Endometrium (tissue), 2 donors: ENCODE measurements around the gene FEN1.

Experiments used
- FAIRE-seq: peaks from 2 replicates; lab custom pipeline; 2012; peaks lifted over from hg19 to GRCh38; lab: Jason Lieb, UNC
- donor health status: control.
- donor health status: control.

The FEN1 gene

DNA sequence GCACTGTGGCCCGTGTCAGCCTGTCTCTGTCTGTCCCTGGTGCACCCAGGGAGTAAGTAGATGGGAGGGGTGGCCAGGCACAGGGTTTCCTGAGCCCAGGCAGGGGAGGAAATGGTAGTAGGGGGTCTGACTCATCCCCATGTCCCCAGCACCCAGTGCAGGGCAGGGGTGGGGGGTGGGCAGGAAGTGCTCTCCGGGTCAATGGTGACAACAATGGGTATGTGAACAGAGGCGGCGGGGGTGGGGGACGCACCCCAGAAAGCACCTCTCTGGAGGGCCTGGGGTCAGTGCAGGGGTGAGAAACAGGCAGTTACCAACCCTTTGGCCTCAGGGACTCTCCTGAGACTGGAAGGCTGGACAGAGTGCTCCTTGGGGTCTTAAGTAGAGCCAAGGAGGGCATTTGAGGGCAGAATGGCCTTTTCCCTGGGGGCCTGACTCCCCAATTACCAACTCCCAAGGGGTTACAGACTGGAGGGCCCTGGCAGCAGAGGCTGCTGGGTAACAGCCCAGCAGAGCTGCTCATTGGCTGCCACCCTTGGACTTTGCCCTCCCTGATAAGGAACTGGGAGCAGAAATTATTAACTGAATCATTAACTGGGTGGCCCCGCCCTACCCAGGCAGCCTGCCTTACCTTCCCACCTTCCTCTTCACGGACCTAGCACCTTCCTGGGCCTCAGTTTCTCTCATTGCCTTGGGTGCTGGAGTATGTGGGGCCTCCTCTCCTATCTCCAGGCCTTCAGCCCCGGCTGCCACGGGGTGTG, 36.1 kb upstream of the FEN1 start:
- no peak for FAIRE-seq

DNA sequence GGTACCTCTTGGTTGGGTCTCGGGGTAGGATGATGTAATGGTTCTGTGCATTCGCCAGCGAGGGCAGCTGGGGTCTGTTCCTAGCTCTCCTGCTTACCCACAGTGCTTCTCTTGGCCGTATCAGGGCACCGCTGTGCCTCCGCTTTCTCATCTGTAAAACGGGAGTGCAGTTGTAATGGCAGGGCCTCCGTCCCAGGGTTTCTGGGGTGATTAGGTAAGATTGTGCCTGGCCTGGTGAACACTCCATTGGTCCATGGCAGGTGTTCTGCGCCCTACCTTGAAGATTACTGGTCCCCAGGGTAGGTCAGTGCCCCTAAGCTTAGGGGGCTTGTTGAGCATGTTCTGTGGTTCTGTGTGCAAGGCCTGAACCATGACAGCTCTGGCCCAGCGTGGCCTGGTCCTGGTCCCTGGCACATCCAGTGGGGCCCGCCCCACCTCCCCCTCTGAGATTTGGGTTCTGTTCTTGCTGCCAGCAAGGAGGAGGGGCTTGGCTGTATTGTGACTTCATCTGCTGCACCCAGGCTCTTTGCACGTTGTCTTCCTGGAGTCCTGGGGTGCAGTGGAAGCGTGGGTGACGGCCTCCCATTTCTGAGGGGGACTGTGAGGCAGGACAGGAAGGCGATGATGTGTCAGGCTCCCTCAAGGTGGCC, 35.4 kb upstream of the FEN1 start:
- no peak for FAIRE-seq

DNA sequence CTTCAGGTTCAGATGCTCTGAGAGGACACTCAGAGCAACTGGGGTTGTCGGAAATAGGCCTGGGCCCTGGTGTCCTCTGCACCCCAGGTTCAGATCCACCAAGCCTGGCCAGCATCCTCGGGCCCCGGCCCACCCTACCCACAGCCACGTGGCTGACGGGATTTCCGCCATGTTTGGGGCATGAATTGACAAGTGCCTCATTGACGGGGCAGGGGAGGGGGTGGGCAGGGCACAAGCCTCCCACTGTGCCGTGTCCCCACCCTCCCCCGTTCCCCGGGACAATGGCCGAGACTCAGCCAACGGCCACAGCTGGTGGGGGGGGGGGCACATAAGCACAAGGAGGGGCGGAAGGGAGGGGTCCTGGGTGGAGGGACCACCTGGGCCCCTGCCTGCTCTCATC, 31.8 kb upstream of the FEN1 start:
- no peak for FAIRE-seq

DNA sequence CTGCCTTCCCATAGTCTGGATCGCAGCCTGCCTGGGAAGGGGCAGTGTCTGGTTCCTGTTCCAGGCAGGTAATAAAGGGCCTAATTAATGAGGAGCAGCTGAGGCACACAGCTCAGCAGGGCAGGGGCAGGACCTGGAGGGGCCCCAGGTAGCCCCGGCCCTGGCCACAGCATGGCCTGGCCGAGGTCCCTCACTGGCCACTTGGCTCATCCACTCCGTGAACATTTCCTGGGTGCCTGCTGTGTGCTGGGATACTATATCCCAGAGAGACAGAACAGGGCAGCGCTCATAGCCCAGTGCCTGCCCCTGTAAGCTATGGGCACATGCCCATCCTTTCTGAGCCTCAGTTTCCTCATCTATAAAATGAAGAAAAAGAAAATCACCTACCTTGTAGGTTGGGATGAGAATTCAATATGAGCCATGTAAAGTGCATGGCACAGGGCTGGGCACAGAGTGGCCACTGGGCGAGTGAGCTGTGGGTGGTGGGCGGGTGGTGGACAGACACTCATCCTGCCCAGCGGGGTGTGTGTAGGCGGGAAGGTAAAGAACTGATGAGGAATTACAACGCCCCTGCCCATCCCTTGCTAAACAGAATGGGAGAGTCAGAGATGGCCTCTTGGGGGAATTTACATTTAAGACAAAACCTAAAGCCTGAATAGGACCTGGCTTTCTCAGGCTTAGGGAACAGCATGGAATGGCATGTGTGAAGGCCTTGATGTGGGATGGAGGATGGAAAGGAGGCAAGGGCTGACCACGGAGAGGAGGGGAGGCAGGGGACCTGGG, 31.1 kb upstream of the FEN1 start:
- no peak for FAIRE-seq

DNA sequence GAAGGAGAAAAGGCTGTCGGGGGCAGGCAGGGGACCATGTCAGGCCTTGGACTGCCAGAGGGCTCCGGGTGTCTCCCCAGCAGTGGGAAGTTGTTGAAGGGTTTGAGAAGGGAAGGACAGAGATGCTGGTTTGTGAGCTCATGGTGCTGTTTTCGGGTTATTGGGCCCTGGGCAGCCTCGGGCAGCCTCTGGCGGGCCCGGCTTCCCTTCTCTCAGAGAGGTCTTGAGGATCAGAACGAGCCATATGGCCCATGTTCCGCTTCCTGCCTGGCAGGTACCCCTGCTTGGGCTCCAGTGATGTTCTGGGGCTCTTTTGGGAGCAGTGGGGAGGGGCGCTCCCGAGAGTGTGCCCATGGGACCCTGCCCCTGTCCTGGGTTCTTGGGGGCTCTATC, 30.5 kb upstream of the FEN1 start:
- no peak for FAIRE-seq

DNA sequence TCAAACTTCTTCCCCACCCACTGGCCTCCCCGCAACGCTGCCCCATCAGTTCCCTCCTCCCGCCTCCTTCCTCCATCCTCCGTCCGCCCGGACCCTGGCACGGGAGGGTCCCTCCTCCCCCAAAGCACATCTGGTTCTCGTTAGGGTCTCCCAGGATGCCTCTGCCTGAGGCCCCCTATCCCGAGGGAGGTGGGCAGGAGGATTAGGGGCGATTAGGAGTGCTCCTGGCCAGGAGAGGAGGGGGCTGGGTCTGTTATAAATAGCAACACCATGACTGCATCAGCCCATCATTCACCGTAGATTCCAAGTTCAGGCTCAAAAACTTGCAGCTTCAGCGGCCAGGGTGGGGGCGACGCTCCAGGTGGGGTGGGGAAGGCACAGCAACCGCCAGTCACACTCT, 29.9 kb upstream of the FEN1 start:
- FAIRE-seq, result no peak

DNA sequence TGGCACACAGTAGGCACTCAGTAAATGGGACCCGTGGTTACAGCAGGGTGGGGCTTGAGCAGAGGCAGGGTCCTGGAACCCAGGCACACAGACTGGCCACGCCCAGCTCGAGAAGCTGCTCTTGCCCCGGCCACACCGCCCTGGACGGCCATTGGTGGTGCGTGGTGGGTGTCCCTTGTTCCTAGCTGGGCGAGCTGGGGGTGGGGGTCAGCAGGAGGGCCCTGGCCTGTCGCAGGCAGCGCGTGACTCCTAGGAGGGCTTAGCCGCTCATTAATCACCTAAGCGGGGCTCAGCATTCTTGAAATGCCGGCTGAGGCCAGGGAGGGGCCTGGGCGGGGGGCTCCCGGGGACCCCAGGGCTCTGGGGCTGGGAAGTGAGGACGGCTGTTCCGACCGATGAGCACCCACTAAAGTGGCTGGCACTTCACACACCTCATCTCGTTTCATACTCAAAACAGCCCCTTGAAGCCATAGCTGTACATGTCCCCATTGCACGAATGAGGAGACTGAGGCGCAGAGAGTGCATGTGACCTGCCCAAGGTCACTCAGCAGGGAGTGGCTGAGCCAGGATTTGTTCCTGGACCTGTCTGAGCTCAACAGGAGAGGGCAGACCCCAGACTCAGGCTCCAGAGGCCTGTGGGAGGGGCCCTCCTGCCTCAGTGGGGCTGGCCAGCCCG, 28.6 kb upstream of the FEN1 start:
- FAIRE-seq, result no peak

DNA sequence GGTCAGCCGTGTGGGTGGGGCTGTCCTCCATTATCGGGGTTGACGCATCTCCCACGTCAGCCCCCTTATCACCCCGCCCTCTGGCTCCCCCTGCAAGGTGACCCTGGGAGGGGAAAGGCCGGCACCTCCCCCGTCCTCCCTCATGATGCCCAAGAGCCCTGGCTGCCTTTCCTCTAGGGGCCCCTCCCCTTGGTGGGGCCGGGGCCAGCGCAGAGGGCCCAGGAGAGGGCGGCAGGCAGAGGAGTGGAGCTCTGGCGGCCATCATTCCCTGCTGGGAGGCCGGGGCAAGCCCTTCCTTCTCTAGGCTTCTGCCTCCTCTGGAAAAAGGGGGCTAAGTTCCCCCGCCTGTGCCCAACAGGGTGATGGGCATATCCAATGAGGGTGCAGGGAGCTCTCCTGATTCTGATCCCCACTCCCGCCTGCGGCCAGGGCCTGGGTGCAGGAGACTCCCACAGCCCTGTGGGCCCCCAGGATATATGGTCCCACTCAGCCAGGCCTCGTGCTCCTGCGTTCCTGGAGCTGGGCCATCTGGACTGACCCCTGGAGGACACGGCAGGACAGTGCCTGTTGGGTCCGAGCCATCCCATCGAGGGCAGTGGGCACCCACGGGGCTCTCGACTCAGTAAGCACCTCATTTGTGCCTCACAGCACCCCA, 28.0 kb upstream of the FEN1 start:
- no peak for FAIRE-seq

DNA sequence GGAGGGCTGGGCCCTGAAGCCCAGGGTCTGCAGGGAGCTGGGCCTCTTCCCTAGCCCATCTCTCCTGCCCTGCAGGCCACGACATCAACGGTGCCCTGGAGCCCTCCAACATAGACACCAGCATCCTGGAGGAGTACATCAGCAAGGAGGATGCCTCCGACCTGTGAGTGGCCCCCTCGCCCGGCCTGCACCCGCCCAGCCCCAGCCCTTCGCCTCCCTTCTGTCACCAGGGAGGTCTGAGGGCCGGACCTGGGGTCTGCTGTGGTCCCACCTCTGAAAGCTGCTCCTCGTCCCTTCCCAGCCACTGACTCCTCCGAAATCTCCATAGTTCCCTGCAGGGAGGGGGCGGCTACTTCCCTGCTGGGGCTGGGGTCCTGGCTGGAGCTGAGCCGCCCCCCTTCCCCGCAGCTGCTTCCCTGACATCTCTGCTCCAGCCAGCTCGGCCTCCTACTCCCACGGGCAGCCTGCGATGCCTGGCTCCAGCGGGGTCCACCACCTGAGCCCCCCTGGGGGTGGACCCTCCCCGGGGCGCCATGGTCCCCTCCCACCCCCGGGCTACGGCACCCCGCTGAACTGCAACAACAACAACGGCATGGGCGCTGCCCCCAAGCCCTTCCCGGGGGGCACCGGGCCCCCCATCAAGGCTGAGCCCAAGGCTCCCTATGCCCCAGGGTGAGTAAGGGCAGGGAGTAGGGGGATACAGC, 27.0 kb upstream of the FEN1 start:
- no peak for FAIRE-seq

DNA sequence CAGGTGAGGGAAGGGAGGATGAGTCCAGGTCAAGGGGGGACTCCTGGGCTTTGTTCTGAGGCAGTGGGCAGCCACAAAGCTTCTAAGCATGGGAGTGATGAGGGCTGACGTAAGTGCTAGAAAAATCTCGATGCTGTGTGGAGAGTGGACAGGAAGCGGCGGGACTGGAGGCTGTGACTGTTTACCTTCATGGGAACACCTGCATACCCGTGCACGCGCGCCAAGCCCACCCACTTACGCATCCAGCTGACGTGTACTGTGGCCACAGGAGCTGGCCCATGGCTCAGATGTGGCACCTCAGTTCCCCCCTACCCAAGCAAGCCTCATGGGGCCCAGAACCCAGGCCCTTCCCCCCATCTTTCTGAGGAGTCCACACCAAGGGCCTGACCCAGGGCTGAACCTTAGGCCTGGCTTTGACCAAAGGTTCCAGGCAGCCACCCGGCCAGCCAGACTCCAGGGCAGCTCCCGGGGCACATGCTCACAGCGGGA, 26.3 kb upstream of the FEN1 start:
- no peak for FAIRE-seq

DNA sequence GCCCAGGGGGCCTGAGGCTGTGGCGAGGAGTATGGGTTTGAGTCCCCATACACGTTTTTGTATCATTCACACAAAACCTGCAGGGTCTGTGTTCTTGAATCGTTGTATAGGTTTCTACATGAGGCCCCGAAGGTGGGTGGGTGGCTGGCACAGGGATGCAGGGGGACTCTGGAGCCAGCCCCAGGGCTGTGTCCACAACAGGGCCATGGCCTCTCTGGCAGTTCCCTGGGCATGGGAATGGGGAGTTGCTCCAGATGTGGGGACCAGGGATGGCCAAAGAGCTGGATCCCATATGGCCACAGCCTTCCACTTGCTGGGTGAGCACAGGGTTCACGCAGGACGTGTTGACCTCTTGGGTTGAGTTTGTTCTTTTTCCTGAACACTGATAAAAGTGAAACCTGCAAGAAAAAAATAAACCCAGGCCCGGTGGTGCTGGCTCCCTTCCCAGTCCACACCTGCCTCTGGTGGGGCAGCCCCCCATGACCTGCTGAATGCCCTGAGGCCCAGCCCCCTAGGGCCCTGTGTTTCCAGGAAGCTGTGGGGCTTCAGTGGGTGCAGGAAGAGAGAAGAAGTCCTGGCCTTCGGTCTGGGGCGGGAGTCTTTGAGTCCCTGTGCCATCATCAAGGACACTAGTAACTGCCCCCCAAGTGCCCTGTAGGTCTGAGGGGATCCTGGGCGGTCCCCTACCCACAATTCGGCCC, 24.2 kb upstream of the FEN1 start:
- no peak for FAIRE-seq

DNA sequence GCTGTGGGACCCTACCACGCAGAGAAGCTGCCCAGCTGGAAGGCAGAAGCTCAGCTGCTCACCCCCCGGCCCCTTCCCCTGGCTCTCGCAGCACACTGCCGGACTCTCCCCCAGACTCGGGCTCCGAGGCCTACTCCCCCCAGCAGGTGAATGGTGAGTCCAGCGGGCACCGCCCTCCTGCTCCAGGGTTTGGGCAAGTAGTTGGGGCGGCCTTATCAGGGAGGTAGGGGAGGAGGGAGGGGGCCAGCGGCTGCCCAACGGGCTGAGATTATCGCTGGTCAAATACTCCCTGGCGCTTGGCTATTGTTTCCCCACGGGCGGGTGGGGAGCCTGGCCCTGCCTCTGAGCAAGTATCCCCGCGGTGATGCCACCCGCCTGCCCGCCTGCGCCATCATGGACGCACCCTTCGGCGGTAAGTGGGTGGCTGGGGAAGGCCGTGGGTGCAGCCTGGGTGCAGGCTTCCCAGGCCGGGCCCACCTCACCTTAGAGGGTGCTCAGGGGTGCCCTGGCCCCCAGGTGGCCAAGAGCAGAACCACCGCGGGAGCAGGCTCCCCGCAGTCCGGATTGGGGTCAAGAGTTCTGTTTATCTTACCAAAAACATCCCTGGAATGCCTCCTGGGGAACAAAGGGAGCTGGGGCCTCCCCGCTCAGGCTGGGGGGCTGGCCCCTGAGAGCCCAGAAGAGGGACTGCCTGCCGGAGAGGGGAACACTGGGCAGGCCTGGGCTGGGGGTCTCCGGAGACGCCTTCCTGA, 23.4 kb upstream of the FEN1 start:
- no peak for FAIRE-seq

DNA sequence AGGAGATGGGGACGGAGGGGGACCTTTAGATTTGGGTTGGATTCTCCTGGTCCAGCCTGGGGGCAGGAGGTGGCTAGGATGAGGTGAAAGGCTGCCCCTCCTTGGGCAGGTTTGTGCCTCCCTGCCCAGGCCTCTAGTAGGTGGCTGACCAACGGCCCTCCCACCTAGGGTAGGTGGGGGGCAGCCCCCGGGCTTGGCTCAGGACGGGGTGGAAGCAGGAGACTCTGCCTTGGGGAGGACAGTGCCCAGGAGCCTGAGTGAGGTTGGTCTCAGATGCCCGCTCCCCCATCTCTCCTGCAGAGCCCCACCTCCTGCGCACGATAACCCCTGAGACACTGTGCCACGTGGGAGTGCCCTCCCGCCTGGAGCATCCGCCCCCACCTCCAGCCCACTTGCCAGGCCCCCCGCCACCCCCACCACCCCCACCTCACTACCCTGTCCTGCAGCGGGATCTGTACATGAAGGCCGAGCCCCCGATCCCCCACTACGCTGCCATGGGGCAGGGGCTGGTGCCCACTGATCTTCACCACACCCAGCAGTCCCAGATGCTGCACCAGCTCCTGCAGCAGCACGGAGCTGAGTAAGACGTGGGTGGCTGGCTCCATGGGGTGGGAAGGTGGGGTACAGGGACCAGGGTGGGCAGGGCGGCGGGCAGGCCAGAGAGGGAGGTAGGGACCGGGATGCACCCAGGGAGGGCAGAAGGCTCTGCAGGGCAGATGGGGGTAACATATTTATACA, 22.6 kb upstream of the FEN1 start:
- no peak for FAIRE-seq

DNA sequence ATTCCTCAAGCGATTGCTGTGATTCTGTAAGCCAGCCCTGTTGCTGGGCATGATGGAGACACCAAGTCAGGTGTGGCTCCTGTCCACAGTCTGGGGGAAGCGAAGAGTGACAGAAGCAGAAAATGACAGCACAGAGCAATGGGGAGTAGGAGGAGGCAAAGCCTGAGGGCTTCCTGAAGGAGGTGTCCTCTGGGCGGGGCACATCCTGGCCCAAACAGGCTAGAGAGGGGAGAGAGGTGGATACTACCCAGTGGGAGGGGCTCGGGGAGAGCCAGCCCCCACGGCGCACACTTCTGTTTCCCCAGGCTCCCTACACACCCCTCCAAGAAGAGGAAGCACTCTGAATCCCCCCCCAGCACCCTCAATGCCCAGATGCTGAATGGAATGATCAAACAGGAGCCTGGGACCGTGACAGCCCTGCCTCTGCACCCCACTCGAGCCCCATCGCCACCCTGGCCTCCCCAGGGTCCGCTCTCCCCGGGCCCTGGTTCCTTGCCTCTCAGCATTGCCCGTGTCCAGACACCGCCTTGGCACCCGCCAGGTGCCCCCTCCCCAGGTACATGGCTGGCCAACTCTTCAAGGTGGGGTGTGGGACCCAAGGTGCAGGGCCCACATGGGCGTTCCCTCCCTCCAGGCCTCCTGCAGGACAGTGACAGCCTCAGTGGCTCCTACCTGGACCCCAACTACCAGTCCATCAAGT, 21.4 kb upstream of the FEN1 start:
- no peak for FAIRE-seq

DNA sequence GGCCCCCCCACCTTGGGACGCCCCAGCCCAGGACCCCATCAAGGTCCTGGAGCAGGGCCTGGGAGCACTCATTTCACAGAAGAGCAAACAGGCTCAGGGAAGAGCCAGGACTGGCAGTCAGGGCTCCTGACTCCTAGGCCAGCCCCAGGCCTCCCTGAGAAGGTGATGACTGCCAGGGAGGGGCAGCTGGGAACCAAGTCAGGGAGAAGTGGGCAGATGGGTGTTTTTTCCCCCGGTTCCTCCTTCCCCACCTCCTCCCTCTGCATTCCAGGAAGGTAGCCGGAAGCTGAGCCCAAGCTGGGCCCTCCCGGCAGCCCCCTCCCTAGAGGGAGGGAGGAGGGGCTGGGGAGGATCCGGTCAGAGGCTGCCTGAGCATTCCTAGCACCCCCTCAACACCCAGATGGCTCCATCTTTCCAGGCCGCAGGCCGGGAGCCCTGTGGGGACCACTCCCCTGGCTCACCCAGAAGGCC, 20.7 kb upstream of the FEN1 start:
- FAIRE-seq, result no peak

DNA sequence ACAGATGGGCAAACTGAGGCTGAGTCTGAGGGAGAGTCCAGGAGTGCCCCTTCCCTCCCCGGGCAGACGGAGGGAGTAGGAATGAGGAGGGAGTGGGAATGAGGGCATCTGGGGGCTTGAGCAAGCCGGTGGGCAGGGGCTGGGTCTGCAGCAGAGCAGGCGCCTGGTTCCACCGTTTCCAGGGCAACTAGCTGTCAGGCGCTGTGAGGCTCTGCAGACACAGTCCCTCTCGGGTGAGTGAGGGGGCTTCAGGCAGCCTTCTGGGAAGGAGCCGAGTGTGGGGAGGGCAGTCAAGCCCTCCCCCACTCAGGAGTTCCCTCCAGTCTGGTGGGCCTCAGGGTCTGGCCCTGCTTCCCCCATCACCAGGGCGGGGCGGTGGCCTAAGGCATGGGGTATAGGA, 19.4 kb upstream of the FEN1 start:
- no peak for FAIRE-seq

DNA sequence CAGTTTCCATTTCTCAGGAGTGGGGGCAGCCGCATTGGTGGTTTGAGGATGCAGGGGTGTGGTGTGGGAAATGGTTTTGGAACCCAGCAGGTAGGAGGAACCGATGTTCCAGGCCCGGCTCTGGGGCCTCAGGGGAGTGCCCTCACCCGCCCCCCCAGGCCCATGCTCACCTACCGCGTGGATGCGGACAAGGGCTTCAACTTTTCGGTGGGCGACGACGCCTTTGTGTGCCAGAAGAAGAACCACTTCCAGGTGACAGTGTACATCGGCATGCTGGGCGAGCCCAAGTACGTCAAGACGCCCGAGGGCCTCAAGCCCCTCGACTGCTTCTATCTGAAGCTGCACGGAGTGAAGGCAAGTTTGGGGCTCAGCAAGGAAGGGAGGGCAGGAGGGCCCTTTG, 18.9 kb upstream of the FEN1 start:
- FAIRE-seq, result no peak

DNA sequence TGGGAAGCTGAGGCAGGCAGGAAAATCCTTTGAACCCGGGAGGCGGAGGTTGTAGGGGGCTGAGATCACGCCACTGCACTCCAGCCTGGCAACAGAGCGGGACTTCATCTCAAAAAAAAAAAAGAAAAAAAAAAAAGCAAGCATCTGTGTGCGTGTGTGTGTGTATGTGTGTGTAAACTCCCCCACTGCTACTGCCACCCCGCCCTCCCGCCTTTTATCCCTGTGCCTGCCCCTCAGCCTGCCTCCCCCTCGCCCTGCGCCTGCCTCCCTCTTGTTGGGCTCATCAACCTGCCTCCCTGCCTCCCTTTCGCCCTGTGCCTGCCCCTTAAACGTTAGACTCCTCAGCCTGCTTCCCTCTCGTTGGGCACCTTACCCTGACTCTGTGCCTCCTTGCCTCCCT, 18.3 kb upstream of the FEN1 start:
- FAIRE-seq, result no peak

DNA sequence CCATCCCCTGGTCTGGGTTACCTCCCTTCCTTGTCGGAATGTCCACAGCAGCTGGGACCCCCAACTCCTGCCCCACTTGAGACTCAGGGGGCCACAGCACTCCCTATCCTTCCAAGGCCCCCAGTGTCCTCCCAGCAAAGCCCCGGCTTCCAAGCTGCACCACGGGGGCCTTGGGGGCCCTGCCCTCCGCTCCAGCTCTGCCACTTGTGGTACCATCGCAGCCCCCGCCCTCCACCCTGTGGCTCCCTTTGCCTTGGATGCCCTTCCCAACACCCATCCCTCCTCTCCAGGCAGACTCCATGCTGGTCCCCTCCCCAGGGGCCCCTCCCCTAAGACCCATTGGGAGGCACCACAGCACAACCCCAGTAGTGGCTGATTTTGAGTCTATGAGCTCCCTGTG, 17.6 kb upstream of the FEN1 start:
- no peak for FAIRE-seq
